ENCODE data around the gene TNS1. TPM values are rescaled to one million over a fixed set of nuclear protein-coding genes. Genes with fewer than 3 reads are reported as not detected.

TNS1 gene
- polyA plus RNA-seq, 1 of the 3 experiments (the other 2 are of a cell fraction), result 12.1 TPM

DNA sequence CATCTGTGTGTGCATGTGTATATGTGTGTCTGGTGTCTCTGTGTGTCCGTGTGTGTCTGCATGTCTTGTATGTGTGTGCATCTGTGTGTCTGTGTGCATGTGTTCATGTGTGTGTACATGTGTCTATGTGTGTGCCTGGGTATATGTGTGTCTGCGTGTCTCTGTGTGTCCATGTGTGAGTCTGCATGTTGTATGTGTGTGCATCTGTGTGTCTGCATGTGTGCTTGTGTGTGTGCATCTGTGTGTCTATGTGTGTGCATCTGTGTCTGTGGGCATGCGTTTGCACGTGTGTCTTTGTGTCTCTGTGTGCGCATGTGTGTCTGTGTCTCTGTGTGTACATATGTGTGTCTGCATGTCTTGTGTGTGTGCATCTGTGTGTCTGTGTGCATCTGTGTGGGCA, 207.7 kb downstream of the TNS1 start:
- Histone ChIP-seq H3K9me2 (no peaks in the 10 kb centered on the region), H3K79me2 (ENCODE audit: insufficient read depth) (no peaks in the 10 kb centered on the region), H3K27ac (ENCODE audit: low read depth in 2 of 2, low read length in 1 of 2) (no peak overlapping the region), H2AFZ (ENCODE audit: low read depth) (no peak overlapping the region), H3K27me3 (ENCODE audit: insufficient read depth) (no peaks in the 10 kb centered on the region), H3K9ac (no peak overlapping the region), H3F3A (replicated peaks; ENCODE audit: insufficient read depth) (peaks cover 55% of the 10 kb centered on the region), H3K4me1 (ENCODE audit: control insufficient read depth in 1 of 2, insufficient read depth in 2 of 2, low read depth in 1 of 2, low read length in 1 of 2) (peaks cover 0 to 10% of the 10 kb centered on the region in 2 experiments; a peak in 1 of 4 replicates), H3K9me3 (no peaks in the 10 kb centered on the region), H3K36me3 (replicated peaks in 1 of 2; ENCODE audit: control insufficient read depth in 1 of 2, insufficient read depth in 2 of 2, low read length in 1 of 2) (peaks cover 0 to 5% of the 10 kb centered on the region in 2 experiments), H3K4me3 (ENCODE audit: low read depth in 2 of 2, low read length in 1 of 2) (no peak overlapping the region), H4K20me1 (ENCODE audit: insufficient read depth) (no peaks in the 10 kb centered on the region; the same call in 1 of the 2 replicates), H3K4me2 (no peak overlapping the region)
- no peak for TF ChIP-seq MEF2A (IDR thresholded peaks at IDR 0.05; ENCODE audit: borderline replicate concordance, low read depth)
- no peak for TF ChIP-seq RFX5 (IDR thresholded peaks at IDR 0.05; ENCODE audit: low read length)
- TF ChIP-seq RAD21 (IDR thresholded peaks at IDR 0.05; ENCODE audit: low read length), result no peak
- no peak for TF ChIP-seq EP300 (IDR thresholded peaks at IDR 0.05; ENCODE audit: borderline replicate concordance in 1 of 2, low read depth in 1 of 2, low read length in 1 of 2)
- TF ChIP-seq ELF1 (IDR thresholded peaks at IDR 0.05), result no peak
- TF ChIP-seq IRF3 (IDR thresholded peaks at IDR 0.05; ENCODE audit: low read depth, low read length), result no peak
- TF ChIP-seq, protein P1, sequence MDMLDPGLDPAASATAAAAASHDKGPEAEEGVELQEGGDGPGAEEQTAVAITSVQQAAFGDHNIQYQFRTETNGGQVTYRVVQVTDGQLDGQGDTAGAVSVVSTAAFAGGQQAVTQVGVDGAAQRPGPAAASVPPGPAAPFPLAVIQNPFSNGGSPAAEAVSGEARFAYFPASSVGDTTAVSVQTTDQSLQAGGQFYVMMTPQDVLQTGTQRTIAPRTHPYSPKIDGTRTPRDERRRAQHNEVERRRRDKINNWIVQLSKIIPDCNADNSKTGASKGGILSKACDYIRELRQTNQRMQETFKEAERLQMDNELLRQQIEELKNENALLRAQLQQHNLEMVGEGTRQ (IDR thresholded peaks at IDR 0.05; ENCODE audit: borderline replicate concordance, low read depth, low read length), result no peak
- no peak for TF ChIP-seq CHD2 (IDR thresholded peaks at IDR 0.05; ENCODE audit: low read length, partially characterized antibody)
- no peak for TF ChIP-seq MXI1 (IDR thresholded peaks at IDR 0.05; ENCODE audit: low read depth, low read length)
- no peak for TF ChIP-seq CTCF (IDR thresholded peaks at IDR 0.05)
- TF ChIP-seq EZH2phosphoT487 (IDR thresholded peaks at IDR 0.05; ENCODE audit: borderline replicate concordance, low read depth), result no peak
- TF ChIP-seq TEAD4 (IDR thresholded peaks at IDR 0.05; ENCODE audit: borderline replicate concordance, insufficient read depth), result no peak
- 94% methylated on average over 5 of the region's 5 CpGs for WGBS (ENCODE audit: low lambda C conversion rate)
- ChIA-PET POLR2A (interaction anchor here (0.5 kb wide), 1 partner anchor 39 kb away, joined by 3 read pairs; no protein-coding TSS in a partner anchor), CTCF (interaction anchor here (1.2 to 18.5 kb wide), 5 partner anchors 10 to 199 kb away, joined by 3 to 666 read pairs (median 25); partner anchors contain the start of gene TNS1)
- DNase-seq, result no peak
